ENCODE results near the gene CDK6. TPM values are rescaled to one million over a fixed set of nuclear protein-coding genes. Genes with fewer than 3 reads are reported as not detected.

CDK6 gene
- total and polyA plus RNA-seq, 2 experiments from 2014 or later = 7.4 to 23.7 TPM

GRCh38 chr7:92766461-92767003 is 69.8 kb downstream of the CDK6 start (continued):
- TF ChIP-seq EZH2 (IDR thresholded peaks at IDR 0.05; ENCODE audit: low read depth, unreplicated experiment) (no peak), JUNB (IDR thresholded peaks at IDR 0.05; ENCODE audit: unreplicated experiment) (no peak), EZH2phosphoT487 (IDR thresholded peaks at IDR 0.05; ENCODE audit: unreplicated experiment) (no peak), STAT1 (IDR thresholded peaks at IDR 0.05; ENCODE audit: unreplicated experiment) (no peak), NANOG (IDR thresholded peaks at IDR 0.05; ENCODE audit: borderline replicate concordance) (no peak), ZNF331 (CRISPR knock-in tag; IDR thresholded peaks at IDR 0.05; ENCODE audit: low read depth) (no peak), ZNF114 (CRISPR knock-in tag; IDR thresholded peaks at IDR 0.05) (no peak), REST (IDR thresholded peaks at IDR 0.05; ENCODE audit: unreplicated experiment) (no peak), CTCF (conservative IDR thresholded peaks at IDR 0.05; ENCODE audit: low read depth in 2 of 2) (no peak)

- Histone ChIP-seq H3K27me3 (ENCODE audit: insufficient read depth) (no peaks in the 10 kb centered on the region), H3K9me2 (ENCODE audit: insufficient read depth) (no peaks in the 10 kb centered on the region), H3F3A (replicated peaks; ENCODE audit: low read depth) (no peaks in the 10 kb centered on the region), H3K79me2 (replicated peaks; ENCODE audit: insufficient read depth) (no peaks in the 10 kb centered on the region), H3K27ac (ENCODE audit: low read depth) (no peak overlapping the region), H4K20me1 (replicated peaks; ENCODE audit: insufficient read depth) (no peaks in the 10 kb centered on the region), H3K4me1 (ENCODE audit: insufficient read depth) (peaks cover 81% of the 10 kb centered on the region), H2AFZ (no peak overlapping the region), H3K36me3 (ENCODE audit: insufficient read depth) (no peaks in the 10 kb centered on the region), H3K4me2 (no peak overlapping the region), H3K4me3 (no peak overlapping the region)
- Mint-ChIP-seq H3K4me1 (peaks cover 73% of the 10 kb centered on the region), H3K27me3 (ENCODE audit: insufficient read depth, low read depth, poor library complexity) (peaks cover 2% of the 10 kb centered on the region), H3K27ac (no peak overlapping the region; the same call in 1 of the 2 replicates), H3K9me3 (no peaks in the 10 kb centered on the region), H3K36me3 (ENCODE audit: low read depth) (peaks cover 4% of the 10 kb centered on the region; the same call in 2 of the 3 replicates), H3K4me3 (no peak overlapping the region; the same call in 2 of the 3 replicates)
- DNase-seq (ENCODE audit: low spot score) (no peak), ATAC-seq (no peak)
- TF ChIP-seq CREB1 (CRISPR knock-in tag; IDR thresholded peaks at IDR 0.05; ENCODE audit: low read depth) (no peak), REST (IDR thresholded peaks at IDR 0.05; ENCODE audit: unreplicated experiment) (no peak), NANOG (IDR thresholded peaks at IDR 0.05; ENCODE audit: borderline replicate concordance) (no peak), EZH2phosphoT487 (IDR thresholded peaks at IDR 0.05; ENCODE audit: unreplicated experiment) (no peak), CTCF (conservative IDR thresholded peaks at IDR 0.05; ENCODE audit: low read depth in 2 of 2) (no peak)
Observed at GRCh38 chr7:92765725-92766124, 70.6 kb downstream of the CDK6 start.
